Brain pericyte (primary cell): ENCODE data around the gene CXCL14.
"Not testable (repeated sequence)": the region's sequence is repeated elsewhere in the genome, so short reads cannot be mapped to it uniquely, and the experiment has no call there.

Source experiments
- DNase-seq: peaks from one replicate; pipeline ENCODE4 v3.0.0-alpha.2; 2012; ENCODE audit warnings: low read depth, low spot score

CXCL14 gene

DNA sequence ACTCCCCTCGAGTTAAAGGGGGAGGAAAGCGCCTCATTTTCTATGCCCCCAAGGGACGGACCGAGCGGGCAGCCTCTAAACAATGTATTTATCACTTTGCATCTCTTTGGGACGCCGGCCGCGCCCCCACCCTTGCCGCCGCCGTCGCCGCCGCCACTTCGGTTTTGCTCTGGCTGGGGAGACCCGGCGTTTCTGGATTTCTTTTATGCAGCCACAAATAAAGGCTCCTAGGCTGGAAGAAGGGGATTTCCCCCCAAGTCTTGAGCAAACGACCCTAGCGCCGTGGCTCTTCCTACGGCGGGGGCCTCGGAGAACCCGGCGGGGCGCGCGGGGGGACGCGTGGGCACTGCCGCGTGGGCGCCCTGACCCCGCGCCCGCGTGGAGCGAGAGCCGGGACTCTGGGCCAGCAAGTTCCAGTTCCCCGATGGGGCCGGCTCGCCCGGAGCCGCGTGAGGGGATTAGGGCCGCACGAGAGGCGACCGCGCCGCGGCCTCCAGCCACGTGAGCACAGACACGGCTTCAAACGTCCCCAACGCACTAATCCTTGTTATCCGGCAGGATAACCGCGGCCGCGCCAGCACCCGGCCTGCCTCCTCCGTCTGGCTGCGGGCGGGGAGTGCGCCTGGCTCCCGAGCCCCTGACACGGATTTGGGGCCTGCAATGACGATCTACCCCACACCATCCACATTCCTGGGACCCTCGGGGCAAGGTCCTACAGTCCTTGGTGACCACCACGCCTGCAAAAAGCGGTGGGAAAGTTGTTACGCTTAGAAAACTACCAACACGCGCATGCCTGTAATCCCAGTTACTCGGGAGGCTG is 35.1 kb downstream of the CXCL14 start:
- no peak for DNase-seq

GRCh38 chr5:135543001-135543484 is 35.7 kb downstream of the CXCL14 start:
- no peak for DNase-seq

DNA sequence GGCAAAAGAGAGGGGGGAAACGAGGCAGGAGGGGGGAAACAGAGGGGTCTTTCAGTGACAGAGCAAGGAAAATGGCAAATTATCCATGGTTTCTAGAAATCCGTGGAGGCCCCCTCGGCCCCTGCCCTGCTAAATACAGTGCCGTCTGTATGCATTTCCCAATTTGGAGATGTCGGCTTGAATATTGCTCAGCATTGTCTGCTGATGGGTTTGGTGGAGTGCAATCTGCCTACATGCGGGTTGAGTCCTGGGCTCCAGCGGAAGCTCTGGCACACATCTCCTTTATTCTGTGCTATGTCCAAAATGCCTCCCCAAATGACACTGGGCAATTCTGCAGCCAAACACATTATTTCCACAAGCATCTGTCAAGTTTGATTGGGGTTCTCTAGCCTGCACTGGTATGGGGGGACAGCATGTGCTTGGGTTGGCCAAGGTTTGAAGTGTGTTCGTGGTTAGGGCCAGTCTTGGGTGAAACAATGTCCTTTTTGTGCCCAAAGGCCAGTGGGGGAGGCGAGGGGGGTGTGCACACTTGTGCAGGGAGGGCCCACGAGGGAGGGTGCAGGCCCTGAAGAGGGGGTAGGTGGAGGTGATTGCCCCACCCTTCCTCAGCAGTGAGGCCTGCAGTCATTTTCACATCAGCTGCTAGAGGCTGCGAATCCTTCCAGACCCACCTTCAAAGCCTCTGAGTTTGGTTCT is 36.8 kb downstream of the CXCL14 start:
- DNase-seq, result no peak

- DNase-seq, result no peak
Measured at GRCh38 chr5:135539430-135540005, 39.3 kb downstream of the CXCL14 start.

- DNase-seq, result no peak
Measured at GRCh38 chr5:135538261-135538660, 40.5 kb downstream of the CXCL14 start.

- no peak for DNase-seq
Measured at GRCh38 chr5:135537745-135538144, 41.0 kb downstream of the CXCL14 start.

DNA sequence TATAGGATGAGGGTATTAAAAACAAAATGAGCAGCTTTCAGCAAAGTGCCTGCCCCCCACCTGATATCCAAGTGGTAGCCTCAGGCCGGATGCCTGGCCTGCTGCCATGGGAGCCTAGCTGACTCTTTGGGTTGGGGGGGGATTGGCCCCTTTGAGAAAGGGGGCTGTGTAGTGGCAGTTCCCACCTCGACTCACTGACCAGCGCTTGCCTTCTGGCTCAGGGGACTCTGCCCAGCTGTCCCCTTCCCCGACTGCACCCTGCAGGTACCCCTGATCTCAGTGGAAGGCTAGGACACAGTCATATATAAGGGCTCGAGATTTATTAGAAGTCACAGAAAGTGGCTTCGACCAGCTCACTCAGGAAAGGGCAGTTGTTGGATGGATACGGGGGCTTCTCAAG is 41.5 kb downstream of the CXCL14 start:
- DNase-seq, result no peak

DNA sequence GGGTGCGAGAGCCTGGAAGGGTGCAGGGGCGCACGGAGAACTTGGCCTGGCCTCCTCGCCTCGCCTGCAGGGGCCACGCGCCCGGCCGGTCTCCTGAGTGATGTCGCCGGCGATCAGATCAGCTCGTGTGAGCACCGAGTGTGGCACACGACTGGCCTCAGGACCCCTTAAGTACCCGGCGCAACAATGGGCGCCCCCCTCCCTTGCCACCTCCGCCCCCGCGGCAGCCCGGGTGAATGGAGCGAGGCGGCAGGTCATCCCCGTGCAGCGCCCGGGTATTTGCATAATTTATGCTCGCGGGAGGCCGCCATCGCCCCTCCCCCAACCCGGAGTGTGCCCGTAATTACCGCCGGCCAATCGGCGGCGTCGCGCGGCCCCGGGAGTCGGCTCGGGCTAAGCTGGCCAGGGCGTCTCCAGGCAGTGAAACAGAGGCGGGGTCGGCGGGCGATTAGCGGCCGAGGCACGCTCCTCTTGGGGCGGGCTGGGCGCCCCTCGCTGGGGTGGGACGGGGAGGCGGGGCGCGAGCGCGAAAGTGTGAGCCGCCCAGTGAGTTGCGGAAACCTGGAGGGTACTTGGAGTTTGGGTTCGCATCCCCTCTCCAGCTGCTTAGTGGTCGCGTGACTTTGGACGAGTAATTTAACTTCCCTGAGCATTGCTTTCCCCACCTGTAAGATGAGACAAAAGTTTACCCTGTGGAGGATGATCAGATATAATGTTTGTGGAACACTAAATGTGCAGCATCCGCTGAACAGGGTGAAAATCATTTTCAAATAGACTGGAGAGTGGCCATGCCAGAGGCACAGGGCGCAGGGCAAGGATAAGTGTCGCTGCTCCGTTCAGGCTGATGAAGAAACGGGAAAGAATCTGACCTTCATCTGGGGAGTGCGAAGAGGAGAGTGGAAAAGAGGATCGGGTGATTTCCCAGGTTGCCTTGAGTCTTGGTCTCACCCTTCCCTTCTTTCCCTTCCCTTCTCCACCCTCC is 42.7 kb downstream of the CXCL14 start, which contains the start of gene NEUROG1:
Gene NEUROG1, minus strand, starts transcription at position 145 of the 982 bp plus-strand sequence. CDS start 274 bp downstream, outside the sequence.
- DNase-seq, result no peak

- DNase-seq, result no peak
Measured at GRCh38 chr5:135535420-135535819, 43.4 kb downstream of the CXCL14 start.

- DNase-seq, result no peak
Measured at GRCh38 chr5:135534609-135535419, 44.0 kb downstream of the CXCL14 start.

DNA sequence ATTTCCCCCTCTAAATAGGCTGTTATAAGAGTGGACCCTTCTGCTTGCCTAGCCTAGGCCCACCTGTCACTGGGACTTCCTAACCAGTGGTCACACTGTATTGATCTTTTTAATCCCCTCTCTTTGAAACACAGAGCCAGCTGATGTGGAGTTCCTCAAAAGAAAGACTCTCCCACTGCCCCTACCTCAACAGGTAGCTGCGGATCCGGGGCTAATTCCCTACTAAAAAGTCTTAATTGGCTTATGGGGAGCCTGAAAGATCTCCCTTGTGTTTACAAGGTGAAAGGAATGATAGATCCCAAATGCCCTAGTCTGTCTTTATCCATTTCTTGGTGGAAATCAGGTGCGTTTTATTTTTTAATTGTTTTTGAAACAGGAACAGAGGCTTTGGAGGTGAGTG is 45.0 kb downstream of the CXCL14 start:
- DNase-seq, result no peak

DNA sequence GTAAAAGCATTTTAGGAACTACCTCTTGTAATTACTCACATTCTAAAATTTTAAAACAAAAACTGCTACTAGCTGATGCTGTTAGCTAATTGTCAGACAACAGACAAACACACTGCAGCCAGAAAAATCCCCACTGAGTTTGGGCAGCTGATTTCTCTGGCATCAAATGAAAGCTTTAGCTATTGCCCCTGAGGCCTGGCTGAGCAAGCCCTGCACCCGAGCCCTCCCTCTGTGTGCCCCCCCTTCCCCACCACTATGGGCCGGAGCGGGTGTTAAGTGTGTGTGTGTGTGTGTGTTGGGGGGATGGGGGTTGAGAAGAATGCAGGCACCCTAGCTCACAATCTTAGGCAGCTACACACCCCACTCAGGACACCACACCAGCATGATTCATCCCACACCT is 45.5 kb downstream of the CXCL14 start:
- DNase-seq, result no peak

DNA sequence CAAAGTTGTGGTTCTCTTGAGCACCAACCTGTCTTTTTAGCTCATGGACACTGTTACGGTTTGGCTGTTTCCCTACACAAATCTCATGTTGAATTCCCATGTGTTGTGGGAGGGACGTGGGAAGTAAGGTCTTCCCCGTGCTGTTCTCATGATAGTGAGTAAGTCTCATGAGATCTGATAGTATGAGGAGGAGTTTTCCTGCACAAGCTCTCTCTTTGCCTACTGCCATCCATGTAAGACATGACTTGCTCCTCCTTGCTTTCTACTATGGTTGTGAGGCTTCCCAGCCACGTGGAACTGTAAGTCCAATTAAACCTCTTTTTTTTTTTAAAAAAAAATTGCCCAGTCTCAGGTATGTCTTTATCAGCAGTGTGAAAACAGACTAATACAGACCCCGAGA is 49.2 kb downstream of the CXCL14 start:
- not testable (repeated sequence) for DNase-seq

DNA sequence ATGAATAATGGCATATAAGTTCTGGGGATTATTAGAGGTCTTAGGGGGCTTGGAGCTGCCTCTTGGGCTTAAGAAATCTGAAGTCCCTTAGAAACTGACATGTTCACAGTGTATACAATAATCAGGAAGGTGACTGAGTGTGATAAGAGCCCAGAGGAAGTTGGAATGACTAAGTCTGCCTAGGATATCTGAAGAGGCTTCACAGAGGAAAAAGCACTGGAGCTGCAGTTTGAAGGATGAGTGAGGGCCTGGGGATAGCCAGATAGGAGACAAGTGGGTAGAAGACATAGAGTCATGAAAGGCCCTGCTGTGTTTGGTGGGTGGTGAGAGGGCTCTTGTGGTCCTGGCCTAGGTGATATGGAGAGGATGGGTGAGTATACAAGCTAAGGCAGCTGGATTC is 51.9 kb downstream of the CXCL14 start:
- no peak for DNase-seq

GRCh38 chr5:135521964-135522363 is 56.8 kb downstream of the CXCL14 start:
- DNase-seq, result no peak
